Muscle of back (tissue), 11 donors: Measurements from ENCODE around the gene IL1RAP. TPM values are rescaled to one million over a fixed set of nuclear protein-coding genes. Genes with fewer than 3 reads are reported as not detected.
"Not testable (repeated sequence)": the region's sequence is repeated elsewhere in the genome, so short reads cannot be mapped to it uniquely, and the experiment has no call there.

Source experiments
- DNase-seq, 3 donors: peaks; one replicate each; pipeline versions ENCODE4 v3.0.0 to v3.0.0-alpha.2; 2013
- polyA plus RNA-seq, 10 donors: library from polyadenylated mRNA; unstranded; fragments of 120-200 nt; gene quantifications; one replicate each; pipeline ENCODE4 v1.2.1, GENCODE V29; 2013; ENCODE audit not compliant: insufficient read length in 10 of 10

IL1RAP gene
- polyA plus RNA-seq, 10 donors: 5.8 to 18.5 (median 9.3) TPM

- no peak for DNase-seq
Observed at GRCh38 chr3:190644035-190644434, 130.2 kb downstream of the IL1RAP start.

- peak in 1 of 3 donors; percentile 38 for DNase-seq
Observed at GRCh38 chr3:190644766-190645165, 130.9 kb downstream of the IL1RAP start.

GRCh38 chr3:190645932-190646460 lies 132.1 kb downstream of the IL1RAP start:
- no peak for DNase-seq

GRCh38 chr3:190646996-190647395 lies 133.1 kb downstream of the IL1RAP start:
- DNase-seq: no peak

GRCh38 chr3:190655933-190656332 lies 142.0 kb downstream of the IL1RAP start:
- DNase-seq: no peak

- no peak for DNase-seq
Observed at GRCh38 chr3:190658106-190658505, 144.2 kb downstream of the IL1RAP start.

- peak in 2 of 3 donors; percentile 23 to 38 for DNase-seq
Observed at GRCh38 chr3:190666821-190667220, 152.9 kb downstream of the IL1RAP start.

GRCh38 chr3:190671658-190672057 lies 157.8 kb downstream of the IL1RAP start:
- DNase-seq: no peak

GRCh38 chr3:190673148-190673547 lies 159.3 kb downstream of the IL1RAP start:
- peak in 2 of 3 donors; percentile 60 to 74 for DNase-seq

GRCh38 chr3:190676481-190676880 lies 162.6 kb downstream of the IL1RAP start:
- DNase-seq: peak in 1 of 3 donors; percentile 30

GRCh38 chr3:190677001-190677400 lies 163.1 kb downstream of the IL1RAP start:
- no peak for DNase-seq

GRCh38 chr3:190677868-190678267 lies 164.0 kb downstream of the IL1RAP start:
- not testable (repeated sequence) for DNase-seq

GRCh38 chr3:190680691-190681090 lies 166.8 kb downstream of the IL1RAP start:
- DNase-seq: no peak

- DNase-seq: no peak
Observed at GRCh38 chr3:190684776-190685175, 170.9 kb downstream of the IL1RAP start.

- no peak for DNase-seq
Observed at GRCh38 chr3:190686011-190686410, 172.1 kb downstream of the IL1RAP start.

GRCh38 chr3:190690246-190690645 lies 176.4 kb downstream of the IL1RAP start:
- DNase-seq: peak in 1 of 3 donors; percentile 69

- no peak for DNase-seq
Observed at GRCh38 chr3:190692256-190692655, 178.4 kb downstream of the IL1RAP start.

GRCh38 chr3:190694335-190695001 lies 180.6 kb downstream of the IL1RAP start:
- peak in 1 of 3 donors; percentile 65 for DNase-seq

- peak in 1 of 3 donors; percentile 20 for DNase-seq
Observed at GRCh38 chr3:190695225-190695624, 181.3 kb downstream of the IL1RAP start.

GRCh38 chr3:190695994-190696393 lies 182.1 kb downstream of the IL1RAP start:
- DNase-seq: no peak

- DNase-seq: peak; percentile 42 to 75 (median 45)
Observed at GRCh38 chr3:190696777-190697501, 183.1 kb downstream of the IL1RAP start.

- no peak for DNase-seq
Observed at GRCh38 chr3:190697502-190697830, 183.6 kb downstream of the IL1RAP start.

- DNase-seq: peak; percentile 37 to 73 (median 49)
Observed at GRCh38 chr3:190697901-190698300, 184.0 kb downstream of the IL1RAP start.
